HT1080 (cell line): ENCODE results near the gene KRT8. TPM values are rescaled to one million over a fixed set of nuclear protein-coding genes. Genes with fewer than 3 reads are reported as not detected.
A peak's percentile ranks its signal among the peaks of the same experiment; 100 is the strongest.

Experiments used
- DNase-seq: peaks from one replicate; pipeline ENCODE4 v3.0.0-alpha.2; 2015; ENCODE audit warnings: low read depth
- total RNA-seq: library from RNA; depleted of rRNA; stranded (reverse); fragments of >200 nt; shearing (Covaris generic); gene quantifications from 2 replicates; pipeline ENCODE4 v1.2.3, GENCODE V29; 2014; rRNA removed

The KRT8 gene
- total RNA-seq, 1 experiment from 2014 or later = 204 TPM

GRCh38 chr12:52848661-52849255 lies 56.1 kb downstream of the KRT8 start, which contains the start of gene KRT78:
Gene KRT78, minus strand, starts transcription at chr12:52848994. Its CDS starts 64 bp downstream, at chr12:52848930.
- DNase-seq = no peak

- peak; percentile 90 for DNase-seq
Observed at GRCh38 chr12:52847335-52848102, 57.4 kb downstream of the KRT8 start.

Other genes with a start within 250 kb of the KRT8 start
- not detected in 2 replicates for gene KRT1, start 224.7 kb downstream of the KRT8 start, total RNA-seq
- gene KRT77, start 201.6 kb downstream of the KRT8 start, total RNA-seq = not detected in 2 replicates
- not detected in 2 replicates for gene KRT76, start 127.7 kb downstream of the KRT8 start, total RNA-seq
- gene KRT3, start 109.0 kb downstream of the KRT8 start, total RNA-seq = 0.13 TPM in 1 of 2 replicates, not detected in the other
- gene KRT4, start 91.0 kb downstream of the KRT8 start, total RNA-seq = not detected in 2 replicates
- 0.45 and 1.0 TPM in 2 replicates for gene KRT79, start 70.8 kb downstream of the KRT8 start, total RNA-seq
- gene KRT78, start 56.1 kb downstream of the KRT8 start, total RNA-seq = 0.13 TPM in 1 of 2 replicates, not detected in the other
- gene KRT18, start 44.0 kb upstream of the KRT8 start, total RNA-seq = 358 and 373 TPM in 2 replicates
- gene EIF4B, start 101.4 kb upstream of the KRT8 start, total RNA-seq = 563 and 574 TPM in 2 replicates
- 29.1 and 32.5 TPM in 2 replicates for gene TNS2, start 145.0 kb upstream of the KRT8 start, total RNA-seq
- 11.4 and 12.7 TPM in 2 replicates for gene SPRYD3, start 174.3 kb upstream of the KRT8 start, total RNA-seq
- 58.5 and 72.9 TPM in 2 replicates for gene IGFBP6, start 192.6 kb upstream of the KRT8 start, total RNA-seq
- gene SOAT2, start 198.4 kb upstream of the KRT8 start, total RNA-seq = not detected in 2 replicates